ENCODE data around the gene POLR3B.

- TF ChIP-seq, protein P1, sequence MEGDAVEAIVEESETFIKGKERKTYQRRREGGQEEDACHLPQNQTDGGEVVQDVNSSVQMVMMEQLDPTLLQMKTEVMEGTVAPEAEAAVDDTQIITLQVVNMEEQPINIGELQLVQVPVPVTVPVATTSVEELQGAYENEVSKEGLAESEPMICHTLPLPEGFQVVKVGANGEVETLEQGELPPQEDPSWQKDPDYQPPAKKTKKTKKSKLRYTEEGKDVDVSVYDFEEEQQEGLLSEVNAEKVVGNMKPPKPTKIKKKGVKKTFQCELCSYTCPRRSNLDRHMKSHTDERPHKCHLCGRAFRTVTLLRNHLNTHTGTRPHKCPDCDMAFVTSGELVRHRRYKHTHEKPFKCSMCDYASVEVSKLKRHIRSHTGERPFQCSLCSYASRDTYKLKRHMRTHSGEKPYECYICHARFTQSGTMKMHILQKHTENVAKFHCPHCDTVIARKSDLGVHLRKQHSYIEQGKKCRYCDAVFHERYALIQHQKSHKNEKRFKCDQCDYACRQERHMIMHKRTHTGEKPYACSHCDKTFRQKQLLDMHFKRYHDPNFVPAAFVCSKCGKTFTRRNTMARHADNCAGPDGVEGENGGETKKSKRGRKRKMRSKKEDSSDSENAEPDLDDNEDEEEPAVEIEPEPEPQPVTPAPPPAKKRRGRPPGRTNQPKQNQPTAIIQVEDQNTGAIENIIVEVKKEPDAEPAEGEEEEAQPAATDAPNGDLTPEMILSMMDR (IDR thresholded peaks at IDR 0.05; ENCODE audit: low read depth, low read length, poor library complexity, severe bottlenecking), result no peak
- no peak for TF ChIP-seq EZH2phosphoT487 (IDR thresholded peaks at IDR 0.05; ENCODE audit: borderline replicate concordance, low read length)
Observed at GRCh38 chr12:106315523-106315922, 42.0 kb upstream of the POLR3B start.

Data from DOHH2 (cell line).